GM23248 (cell line): Measurements from ENCODE around the gene IGSF5. TPM values are rescaled to one million over a fixed set of nuclear protein-coding genes. Genes with fewer than 3 reads are reported as not detected.

Experiments
- DNase-seq: peaks from one replicate; pipeline ENCODE4 v3.0.0-alpha.2; 2015
- H2AFZ ChIP-seq: fragments of 200-600 bp; sonication (generic); 2 replicates; pipeline ENCODE4 v1.6.1; 2016; ENCODE audit warnings: antibody characterized with exemption
- H3F3A ChIP-seq: fragments of 200-600 bp; sonication (generic); 2 replicates; pipeline ENCODE4 v1.6.1; 2016; ENCODE audit warnings: mild to moderate bottlenecking, antibody characterized with exemption, mixed run types; ENCODE audit not compliant: insufficient read depth
- H3K27ac ChIP-seq: fragments of 200-600 bp; sonication (generic); 2 replicates; pipeline ENCODE4 v1.5.1; 2016; ENCODE audit warnings: mild to moderate bottlenecking
- H3K27me3 ChIP-seq: fragments of 200-600 bp; sonication (generic); replicated peaks from 2 replicates; pipeline ENCODE4 v1.6.1; 2016; ENCODE audit warnings: mild to moderate bottlenecking; ENCODE audit not compliant: insufficient read depth
- H3K36me3 ChIP-seq: fragments of 200-600 bp; sonication (generic); 2 replicates; pipeline ENCODE4 v1.6.1; 2016; ENCODE audit warnings: low read depth, mild to moderate bottlenecking
- H3K4me1 ChIP-seq: fragments of 200-600 bp; sonication (generic); 2 replicates; pipeline ENCODE4 v1.6.1; 2016; ENCODE audit warnings: mild to moderate bottlenecking; ENCODE audit not compliant: insufficient read depth
- H3K4me2 ChIP-seq: fragments of 200-600 bp; sonication (generic); one replicate; pipeline ENCODE4 v1.6.1; 2016; ENCODE audit warnings: mild to moderate bottlenecking; ENCODE audit not compliant: unreplicated experiment
- H3K4me3 ChIP-seq: fragments of 200-600 bp; sonication (generic); 2 replicates; pipeline ENCODE4 v1.5.1; 2016; ENCODE audit warnings: mild to moderate bottlenecking
- H3K79me2 ChIP-seq: fragments of 200-600 bp; sonication (generic); 2 replicates; pipeline ENCODE4 v1.6.1; 2016; ENCODE audit warnings: mild to moderate bottlenecking; ENCODE audit not compliant: insufficient read depth
- H3K9ac ChIP-seq: fragments of 200-600 bp; sonication (generic); 2 replicates; pipeline ENCODE4 v1.6.1; 2016; ENCODE audit warnings: mild to moderate bottlenecking
- H3K9me2 ChIP-seq: fragments of 200-600 bp; sonication (generic); 2 replicates; pipeline ENCODE4 v1.6.1; 2016; ENCODE audit warnings: mixed run types, mild to moderate bottlenecking, moderate library complexity; ENCODE audit not compliant: insufficient read depth
- H3K9me3 ChIP-seq: fragments of 200-600 bp; sonication (generic); one replicate; pipeline ENCODE4 v1.6.1; 2017; ENCODE audit warnings: low read depth
- H4K20me1 ChIP-seq: fragments of 200-600 bp; sonication (generic); 2 replicates; pipeline ENCODE4 v1.6.0; 2016; ENCODE audit not compliant: insufficient read depth
- EZH2 ChIP-seq: fragments of 200-600 bp; sonication (generic); IDR thresholded peaks from 2 replicates; pipeline ENCODE4 v1.6.1; 2018; ENCODE audit warnings: antibody characterized with exemption, mild to moderate bottlenecking; ENCODE audit not compliant: insufficient read depth, poor library complexity, severe bottlenecking
- EZH2phosphoT487 ChIP-seq: fragments of 200-600 bp; sonication (generic); IDR thresholded peaks from 2 replicates; pipeline ENCODE4 v1.6.1; 2018; ENCODE audit warnings: antibody characterized with exemption, moderate library complexity, mild to moderate bottlenecking, low read depth; ENCODE audit not compliant: insufficient read depth
- WGBS, 2 experiments: methylation state at CpG; one replicate each; pipeline ENCODE4 v1.1.6; 2015 to 2017; ENCODE audit warnings: low lambda C conversion rate in 2 of 2, low coverage in 1 of 2; ENCODE audit errors: missing lambda C conversion rate in 2 of 2; 5-methylcytosine and 5-hydroxymethylcytosine counted together
- in situ Hi-C: fragments of 300-500 bp; cut with MboI; formaldehyde crosslinking; loops from 2 replicates; pipeline ENCODE4 v1.15.0; 2020
- polyA plus RNA-seq: library from polyadenylated mRNA; unstranded; fragments of >200 nt; fragmentation: Nextera tagmentation; extraction: Ambion mirVana; gene quantifications from 2 replicates; pipeline ENCODE4 v1.2.1, GENCODE V29; 2016
- total RNA-seq: library from RNA; depleted of rRNA; stranded (reverse); fragments of >200 nt; shearing (Covaris generic); gene quantifications from 2 replicates; pipeline ENCODE4 v1.2.3, GENCODE V29; 2014

Gene IGSF5
- total and polyA plus RNA-seq, 2 experiments from 2014 or later, result not detected

- Histone ChIP-seq H3K79me2 (no peaks in the 10 kb centered on the region), H3K27me3 (no peaks in the 10 kb centered on the region), H3K9me2 (no peaks in the 10 kb centered on the region), H3K9me3 (no peaks in the 10 kb centered on the region), H3K4me1 (no peaks in the 10 kb centered on the region), H3K4me3 (no peak overlapping the region), H3K36me3 (no peaks in the 10 kb centered on the region), H3F3A (no peaks in the 10 kb centered on the region), H3K9ac (no peak overlapping the region), H2AFZ (no peak overlapping the region), H3K27ac (no peak overlapping the region), H3K4me2 (no peak overlapping the region), H4K20me1 (no peaks in the 10 kb centered on the region)
- in situ Hi-C loops, result no loop called here
- 31 to 32% methylated on average over 5 of the region's 5 CpGs for WGBS, 2 experiments
- TF ChIP-seq EZH2 (no peak), EZH2phosphoT487 (no peak)
- no peak for DNase-seq
These were observed 20.0 kb upstream of the IGSF5 start for GRCh38 chr21:39724944-39725343.

GRCh38 chr21:39726133-39726532, 18.9 kb upstream of the IGSF5 start:
- in situ Hi-C loops, result no loop called here
- H3K27me3 ChIP-seq, result no peaks in the 10 kb centered on the region
- no peaks in the 10 kb centered on the region for H3K9me2 ChIP-seq
- H3K4me1 ChIP-seq, result no peaks in the 10 kb centered on the region
- 40 to 56% methylated on average over 7 of the region's 7 CpGs for WGBS, 2 experiments
- H3F3A ChIP-seq, result no peaks in the 10 kb centered on the region
- H3K9me3 ChIP-seq, result no peaks in the 10 kb centered on the region
- H3K27ac ChIP-seq, result no peak overlapping the region
- no peak overlapping the region for H3K4me3 ChIP-seq
- no peaks in the 10 kb centered on the region for H3K36me3 ChIP-seq
- H3K4me2 ChIP-seq, result no peak overlapping the region
- H3K79me2 ChIP-seq, result no peaks in the 10 kb centered on the region
- H4K20me1 ChIP-seq, result no peaks in the 10 kb centered on the region
- TF ChIP-seq EZH2, result no peak
- no peak for TF ChIP-seq EZH2phosphoT487
- no peak overlapping the region for H2AFZ ChIP-seq
- peak; percentile 7 for DNase-seq
- no peak overlapping the region for H3K9ac ChIP-seq

GRCh38 chr21:39727401-39728120, 17.4 kb upstream of the IGSF5 start:
- H3K4me2 ChIP-seq, result no peak overlapping the region
- no peaks in the 10 kb centered on the region for H3K9me2 ChIP-seq
- no peaks in the 10 kb centered on the region for H3F3A ChIP-seq
- H4K20me1 ChIP-seq, result no peaks in the 10 kb centered on the region
- 27 to 28% methylated on average over 15 of the region's 15 CpGs for WGBS, 2 experiments
- H3K4me3 ChIP-seq, result no peak overlapping the region
- H3K79me2 ChIP-seq, result no peaks in the 10 kb centered on the region
- H3K27ac ChIP-seq, result no peak overlapping the region
- no peak for DNase-seq
- H3K9ac ChIP-seq, result no peak overlapping the region
- no peaks in the 10 kb centered on the region for H3K4me1 ChIP-seq
- H3K36me3 ChIP-seq, result no peaks in the 10 kb centered on the region
- no peaks in the 10 kb centered on the region for H3K9me3 ChIP-seq
- no peak for TF ChIP-seq EZH2
- no peak for TF ChIP-seq EZH2phosphoT487
- H2AFZ ChIP-seq, result no peak overlapping the region
- in situ Hi-C loops, result no loop called here
- no peaks in the 10 kb centered on the region for H3K27me3 ChIP-seq

GRCh38 chr21:39728341-39728740, 16.6 kb upstream of the IGSF5 start:
- Histone ChIP-seq H3K79me2 (no peaks in the 10 kb centered on the region), H3K27me3 (no peaks in the 10 kb centered on the region), H3K4me1 (no peaks in the 10 kb centered on the region), H3K9me3 (no peaks in the 10 kb centered on the region), H2AFZ (no peak overlapping the region), H3F3A (no peaks in the 10 kb centered on the region), H3K27ac (no peak overlapping the region), H4K20me1 (no peaks in the 10 kb centered on the region), H3K4me2 (no peak overlapping the region), H3K9me2 (no peaks in the 10 kb centered on the region), H3K36me3 (no peaks in the 10 kb centered on the region), H3K4me3 (no peak overlapping the region), H3K9ac (no peak overlapping the region)
- in situ Hi-C loops, result no loop called here
- TF ChIP-seq EZH2, result no peak
- no peak for TF ChIP-seq EZH2phosphoT487
- no peak for DNase-seq
- WGBS, 2 experiments, result 29 to 38% methylated on average over 6 of the region's 6 CpGs
